Placental epithelial cell (primary cell): ENCODE measurements around the gene SERPIND1. TPM values are rescaled to one million over a fixed set of nuclear protein-coding genes. Genes with fewer than 3 reads are reported as not detected.

Source experiments
- total RNA-seq: library from RNA; depleted of rRNA; stranded (reverse); fragments of >200 nt; gene quantifications from 2 replicates; pipeline ENCODE4 v1.2.3, GENCODE V29; 2012

SERPIND1 gene
- total RNA-seq, result not detected in 2 replicates

GRCh38 chr22:20773793-20774212, at the start of gene SERPIND1:
Gene SERPIND1 (plus strand): TSS chr22:20774113. CDS start chr22:20779313, 5,200 bp downstream.

Other genes with a start within 250 kb of the SERPIND1 start
- 43.6 and 49.9 TPM in 2 replicates for gene PI4KA, start 84.7 kb downstream of the SERPIND1 start, total RNA-seq
- 9.0 and 9.2 TPM in 2 replicates for gene SNAP29, start 84.9 kb downstream of the SERPIND1 start, total RNA-seq
- 36.9 and 39.7 TPM in 2 replicates for gene CRKL, start 143.3 kb downstream of the SERPIND1 start, total RNA-seq
- 0.43 and 2.0 TPM in 2 replicates for gene AIFM3, start 193.1 kb downstream of the SERPIND1 start, total RNA-seq
- 45.1 and 53.0 TPM in 2 replicates for gene LZTR1, start 208.2 kb downstream of the SERPIND1 start, total RNA-seq
- gene THAP7, start 228.0 kb downstream of the SERPIND1 start, total RNA-seq, result 23.3 and 26.7 TPM in 2 replicates
- not detected in 2 replicates for gene P2RX6, start 241.1 kb downstream of the SERPIND1 start, total RNA-seq